Measurements from ENCODE around the gene ANP32B.

The ANP32B gene

GRCh38 chr9:98031169-98031568, 48.0 kb downstream of the ANP32B start:
- DNase-seq (ENCODE audit: low read depth), result no peak

- no peak for DNase-seq (ENCODE audit: low read depth)
Measured at GRCh38 chr9:98031935-98032334, 48.8 kb downstream of the ANP32B start.

- peak; percentile 83 for DNase-seq (ENCODE audit: low read depth)
Measured at GRCh38 chr9:98034593-98035546, 51.7 kb downstream of the ANP32B start.

DNA sequence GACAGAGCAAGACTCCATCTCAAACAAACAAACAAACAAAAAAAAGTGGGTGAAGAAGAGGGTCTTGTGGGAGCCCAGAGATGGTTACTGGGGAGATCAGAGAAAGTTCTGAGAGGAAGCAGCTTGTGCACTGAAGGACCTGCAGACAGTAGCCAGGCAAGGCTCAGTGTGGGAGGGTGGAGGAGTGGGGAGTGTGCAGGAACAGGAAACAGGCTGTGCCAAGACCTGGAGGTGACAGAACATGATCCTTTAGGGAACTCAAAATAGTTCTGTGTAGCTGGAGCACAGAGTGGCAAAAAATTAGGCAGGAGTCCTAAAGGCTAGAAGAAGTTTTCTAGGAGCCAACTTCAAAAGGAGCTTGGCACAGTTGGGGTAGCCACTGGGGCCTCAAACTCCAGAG, 54.2 kb downstream of the ANP32B start:
- DNase-seq (ENCODE audit: low read depth), result no peak

GRCh38 chr9:98038958-98039357, 55.8 kb downstream of the ANP32B start:
- no peak for DNase-seq (ENCODE audit: low read depth)

GRCh38 chr9:98039607-98040017, 56.5 kb downstream of the ANP32B start:
- DNase-seq (ENCODE audit: low read depth), result no peak

DNA sequence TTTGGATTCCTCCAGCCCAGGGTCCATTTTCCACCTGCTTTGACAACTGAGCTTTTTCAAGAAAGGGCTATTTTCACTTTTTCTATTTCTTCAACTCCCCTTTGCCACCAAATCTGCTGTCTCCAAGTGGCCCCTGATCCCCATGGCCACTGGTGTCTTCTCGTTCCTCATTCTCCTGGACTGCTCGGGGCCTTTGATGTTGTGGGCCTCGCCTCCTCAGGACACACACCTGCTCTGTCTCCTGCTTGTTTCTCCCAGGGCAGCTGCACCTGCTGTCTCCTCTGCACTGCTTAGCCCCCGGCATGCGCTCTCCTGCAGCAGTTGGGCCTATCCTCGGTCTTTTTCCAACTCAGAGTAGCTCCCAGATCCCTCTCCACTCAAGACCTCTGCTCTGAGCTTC, 57.1 kb downstream of the ANP32B start:
- no peak for DNase-seq (ENCODE audit: low read depth)

GRCh38 chr9:98043915-98044314, 60.8 kb downstream of the ANP32B start:
- no peak for DNase-seq (ENCODE audit: low read depth)

DNA sequence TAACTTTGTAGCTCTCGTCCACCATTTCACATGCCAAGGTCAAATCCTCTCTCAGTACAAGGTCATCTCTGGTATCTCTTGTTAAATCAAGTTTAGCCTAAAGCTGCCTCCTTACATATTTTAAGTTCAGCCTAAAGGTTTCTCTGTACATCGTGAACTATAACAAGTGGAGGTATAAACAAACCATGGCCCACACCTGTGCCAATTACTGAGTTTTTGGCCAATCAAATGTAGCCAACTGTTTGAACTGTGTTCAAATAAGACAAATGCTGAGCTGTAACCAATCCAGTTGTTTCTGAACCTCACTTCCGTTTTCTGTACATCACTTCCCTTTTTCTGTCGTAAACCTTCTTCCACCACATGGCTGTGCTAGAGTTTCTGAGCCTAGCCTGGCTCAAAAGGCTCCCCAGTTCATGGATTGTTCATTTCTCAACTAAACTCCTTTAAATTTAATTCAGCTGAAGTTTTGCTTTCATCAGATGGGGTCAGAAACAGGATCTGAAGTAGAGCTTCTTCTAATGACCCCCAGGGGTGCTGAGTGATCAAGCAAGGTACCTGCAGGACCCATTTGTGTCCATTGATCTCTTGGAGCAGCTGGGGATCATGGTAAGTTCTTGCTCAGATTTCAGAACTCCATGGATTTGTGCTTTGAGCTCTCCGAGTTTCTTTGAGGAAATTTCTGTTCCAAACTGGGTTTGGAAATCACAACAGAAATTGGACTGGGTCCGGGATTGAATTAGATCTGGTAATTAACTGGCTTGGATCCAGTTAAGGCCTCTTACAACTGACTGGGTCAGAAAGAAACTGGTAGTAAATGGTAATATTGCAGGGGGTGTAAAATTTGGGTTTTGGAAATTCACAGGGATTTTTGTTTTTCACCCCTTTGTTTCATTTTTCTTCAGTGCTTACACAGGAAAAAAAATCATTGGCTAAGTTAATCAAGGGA, 62.4 kb downstream of the ANP32B start:
- no peak for DNase-seq (ENCODE audit: low read depth)

DNA sequence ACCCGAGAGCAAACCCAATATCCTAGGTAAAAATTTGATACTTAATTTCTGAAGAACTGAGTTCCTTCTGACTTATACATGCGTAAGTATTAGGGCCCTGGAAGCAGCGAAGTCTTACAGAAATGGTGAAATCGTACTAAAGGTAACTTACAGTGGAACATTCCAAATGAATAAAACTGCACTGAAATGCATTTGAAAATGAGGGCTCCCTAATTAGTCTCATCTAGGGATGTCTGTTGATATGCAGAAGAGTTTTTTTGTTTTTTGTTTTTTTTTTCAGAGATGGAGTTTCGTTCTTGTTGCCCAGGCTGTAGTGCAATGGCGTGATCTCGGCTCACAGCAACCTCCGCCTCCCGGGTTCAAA, 63.0 kb downstream of the ANP32B start:
- DNase-seq (ENCODE audit: low read depth), result no peak

DNA sequence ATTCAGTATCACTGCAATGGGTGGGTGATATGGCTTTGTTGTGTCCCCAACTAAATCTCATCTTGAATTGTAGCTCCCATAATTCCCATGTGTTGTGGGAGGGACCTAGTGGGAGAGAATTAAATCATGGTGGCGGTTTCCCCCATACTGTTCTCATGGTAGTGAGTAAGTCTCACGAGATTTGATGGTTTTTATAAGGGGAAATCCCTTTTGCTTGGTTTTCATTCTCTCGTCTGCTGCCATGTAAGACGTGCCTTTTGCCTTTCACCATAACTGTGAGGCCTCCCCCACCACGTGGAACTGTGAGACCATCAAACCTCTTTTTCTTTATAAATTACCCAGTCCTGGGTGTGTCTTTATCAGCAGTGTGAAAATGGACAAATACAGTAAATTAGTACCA, 63.9 kb downstream of the ANP32B start:
- no peak for DNase-seq (ENCODE audit: low read depth)

DNA sequence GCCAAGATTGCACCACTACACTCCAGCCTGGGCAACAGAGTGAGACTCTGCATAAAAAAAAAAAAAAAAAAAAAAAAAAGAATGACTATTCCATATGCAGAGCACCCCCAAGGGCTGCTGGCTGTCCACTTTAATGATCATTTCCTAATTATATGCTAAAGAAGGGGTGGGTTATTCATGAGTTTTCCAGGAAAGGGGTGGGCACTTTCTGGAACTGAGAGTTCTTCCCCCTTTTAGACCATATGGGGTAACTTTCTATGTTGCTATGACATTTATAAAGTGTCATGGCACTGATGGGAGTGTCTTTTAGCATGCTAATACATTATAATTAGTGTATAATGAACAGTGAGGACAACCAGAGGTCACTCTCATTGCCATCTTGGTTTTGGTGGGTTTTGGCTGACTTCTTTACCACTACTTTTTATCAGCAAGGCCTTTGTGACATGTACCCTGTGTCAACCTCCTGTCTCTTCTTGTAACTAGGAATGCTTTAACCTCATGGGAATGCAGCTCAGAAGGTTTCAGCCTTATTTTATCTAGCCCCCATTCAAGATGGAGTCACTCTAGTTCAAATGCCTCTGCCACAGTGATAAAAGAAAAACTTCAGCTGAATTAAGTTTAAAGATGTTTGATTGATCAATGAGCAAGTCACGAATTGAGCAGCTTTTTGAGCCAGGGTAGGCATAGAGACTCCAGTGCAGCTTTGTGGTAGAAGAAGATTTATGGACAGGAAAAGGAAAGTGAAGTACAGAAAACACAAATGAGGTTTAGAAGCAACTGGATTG, 66.3 kb downstream of the ANP32B start:
- no peak for DNase-seq (ENCODE audit: low read depth)

GRCh38 chr9:98050351-98050750, 67.2 kb downstream of the ANP32B start:
- no peak for DNase-seq (ENCODE audit: low read depth)

- DNase-seq (ENCODE audit: low read depth), result no peak
Measured at GRCh38 chr9:98054376-98054951, 71.3 kb downstream of the ANP32B start.

DNA sequence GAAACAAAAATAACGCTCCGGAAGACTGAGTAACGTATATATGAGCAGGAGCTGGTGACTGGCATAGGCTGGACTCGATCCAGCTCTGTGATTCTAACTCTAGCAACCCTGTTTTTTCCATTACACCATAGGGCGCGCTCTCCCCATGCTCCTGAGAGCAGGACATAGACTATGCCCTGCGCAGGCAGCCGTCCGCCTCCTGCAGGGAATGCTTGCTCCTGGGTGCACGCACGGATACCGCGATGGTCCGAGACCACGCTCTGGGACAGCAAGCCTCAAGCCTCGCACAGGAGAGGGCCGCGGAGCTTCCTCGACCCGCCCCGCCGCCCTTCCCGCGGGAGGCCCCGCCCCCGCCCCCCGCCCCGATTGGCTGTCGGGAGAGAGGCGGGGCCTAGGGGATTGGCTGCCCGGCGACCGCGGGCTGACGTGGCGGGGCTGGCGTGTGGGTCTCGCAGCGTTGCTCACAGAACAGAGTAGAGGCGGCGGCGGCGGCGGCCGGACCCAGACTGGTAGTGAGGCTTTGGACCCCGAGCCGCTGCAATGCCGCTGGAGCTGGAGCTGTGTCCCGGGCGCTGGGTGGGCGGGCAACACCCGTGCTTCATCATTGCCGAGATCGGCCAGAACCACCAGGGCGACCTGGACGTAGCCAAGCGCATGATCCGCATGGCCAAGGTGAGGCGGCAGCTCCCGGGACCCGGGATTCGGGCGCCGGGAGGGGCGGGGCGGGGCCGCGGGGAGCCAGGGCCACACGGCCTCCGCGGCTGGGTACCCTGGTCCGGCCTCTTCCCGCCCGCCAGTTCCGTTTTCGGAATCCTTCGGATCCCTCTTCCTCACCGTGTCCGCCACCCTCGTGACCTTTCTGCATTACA, 73.4 kb downstream of the ANP32B start, which contains the start of gene NANS:
TSS of gene NANS (plus strand) at position 464 of the 869 bp plus-strand sequence. CDS start at position 541, 77 bp downstream.
- DNase-seq (ENCODE audit: low read depth), result peak; percentile 82

GRCh38 chr9:98057138-98057799, 74.1 kb downstream of the ANP32B start:
- DNase-seq (ENCODE audit: low read depth), result peak; percentile 20

DNA sequence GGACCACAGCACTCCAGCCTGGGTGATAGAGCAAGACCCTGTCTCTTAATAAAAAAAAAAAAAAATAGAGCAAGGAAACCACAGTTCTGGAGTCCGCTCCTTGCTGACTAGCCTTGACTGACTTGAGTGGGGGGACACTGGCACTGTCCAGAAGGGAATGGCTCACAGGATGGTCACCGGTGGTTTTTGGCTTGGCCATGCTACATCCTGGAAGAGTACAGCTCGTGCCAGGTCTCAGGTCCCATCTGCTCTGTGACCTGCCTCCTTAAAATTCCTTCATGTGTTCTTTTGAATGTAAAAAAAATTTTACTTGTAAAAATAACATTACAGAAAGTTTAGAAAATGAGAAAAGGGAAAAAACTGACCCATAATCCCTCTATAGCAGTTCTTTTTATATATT, 79.0 kb downstream of the ANP32B start:
- no peak for DNase-seq (ENCODE audit: low read depth)

DNA sequence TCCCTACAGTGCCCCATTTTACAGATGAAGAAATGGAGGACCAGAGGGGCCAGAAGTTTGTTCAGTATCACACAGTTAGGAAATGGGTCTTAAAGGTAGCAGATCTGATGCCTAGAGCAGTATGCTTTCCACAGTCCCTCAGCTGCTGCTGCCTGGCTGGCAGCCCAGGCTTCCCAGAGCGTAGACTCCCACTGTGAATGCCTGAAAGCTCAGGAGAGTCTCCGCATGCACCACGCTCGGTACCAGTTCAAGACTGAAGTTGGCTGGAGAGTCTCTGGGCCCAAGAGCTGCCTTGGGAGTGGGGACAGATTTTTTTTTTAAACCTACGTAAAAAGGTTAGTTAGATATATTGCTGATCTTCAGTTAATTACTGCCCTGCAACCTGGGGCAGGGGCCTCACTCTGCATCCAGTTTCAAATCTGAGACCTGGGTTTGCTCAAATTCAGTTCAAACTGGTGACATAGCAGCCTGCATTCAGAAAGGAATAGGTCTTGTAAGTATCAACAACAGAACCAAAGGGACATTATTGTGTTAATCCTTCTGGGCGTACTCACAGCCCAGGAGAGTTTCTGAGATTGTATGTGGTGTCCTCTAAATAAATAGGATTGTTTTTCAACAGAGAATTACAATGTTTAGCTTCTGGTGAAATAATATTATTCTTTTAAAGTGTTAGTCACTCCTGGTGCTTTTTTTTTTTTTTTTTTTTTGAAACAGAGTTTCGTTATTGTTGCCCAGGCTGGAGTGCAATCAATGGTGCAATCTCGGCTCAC, 81.7 kb downstream of the ANP32B start:
- DNase-seq (ENCODE audit: low read depth), result no peak

Data from stimulated activated CD8-positive, alpha-beta memory T cell treated with anti-CD3 and anti-CD28 coated beads, Interleukin-7, amount 100 ng/mL, for 24 hours (primary cell).